B cell (primary cell): ENCODE results near the gene DKK3.

Experiments
- EZH2 ChIP-seq: IDR thresholded peaks from 2 replicates; pipeline ENCODE4 v1.6.1; 2012; ENCODE audit warnings: borderline replicate concordance, low read depth, mild to moderate bottlenecking, moderate library complexity, low read length; ENCODE audit not compliant: insufficient read depth, poor library complexity, severe bottlenecking
- TF ChIP-seq, protein P1 (sequence below): fragments of 200-600 bp; IDR thresholded peaks from one replicate; pipeline ENCODE4 v1.8.0; 2022; ENCODE audit warnings: antibody characterized with exemption, mild to moderate bottlenecking

DNA sequence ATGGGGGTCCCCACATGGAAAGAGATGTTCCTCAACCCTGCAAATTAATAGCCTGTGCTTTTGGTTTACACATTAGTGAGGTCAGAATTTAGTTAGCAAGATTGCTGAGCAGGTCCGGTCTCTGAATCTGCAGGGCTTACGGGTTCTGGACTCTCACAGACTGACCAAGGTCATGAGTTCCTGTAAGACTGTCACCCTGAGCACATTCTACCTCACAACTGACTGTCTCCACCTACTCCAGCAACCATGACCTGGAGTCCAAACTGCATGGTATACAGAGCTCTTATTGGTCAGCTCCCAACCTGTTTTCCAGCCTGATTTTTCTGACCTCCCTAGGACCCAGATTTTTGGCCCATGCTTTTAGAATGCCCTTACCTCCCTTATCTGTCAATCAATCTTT lies 28.2 kb downstream of the DKK3 start:
- TF ChIP-seq, protein P1, sequence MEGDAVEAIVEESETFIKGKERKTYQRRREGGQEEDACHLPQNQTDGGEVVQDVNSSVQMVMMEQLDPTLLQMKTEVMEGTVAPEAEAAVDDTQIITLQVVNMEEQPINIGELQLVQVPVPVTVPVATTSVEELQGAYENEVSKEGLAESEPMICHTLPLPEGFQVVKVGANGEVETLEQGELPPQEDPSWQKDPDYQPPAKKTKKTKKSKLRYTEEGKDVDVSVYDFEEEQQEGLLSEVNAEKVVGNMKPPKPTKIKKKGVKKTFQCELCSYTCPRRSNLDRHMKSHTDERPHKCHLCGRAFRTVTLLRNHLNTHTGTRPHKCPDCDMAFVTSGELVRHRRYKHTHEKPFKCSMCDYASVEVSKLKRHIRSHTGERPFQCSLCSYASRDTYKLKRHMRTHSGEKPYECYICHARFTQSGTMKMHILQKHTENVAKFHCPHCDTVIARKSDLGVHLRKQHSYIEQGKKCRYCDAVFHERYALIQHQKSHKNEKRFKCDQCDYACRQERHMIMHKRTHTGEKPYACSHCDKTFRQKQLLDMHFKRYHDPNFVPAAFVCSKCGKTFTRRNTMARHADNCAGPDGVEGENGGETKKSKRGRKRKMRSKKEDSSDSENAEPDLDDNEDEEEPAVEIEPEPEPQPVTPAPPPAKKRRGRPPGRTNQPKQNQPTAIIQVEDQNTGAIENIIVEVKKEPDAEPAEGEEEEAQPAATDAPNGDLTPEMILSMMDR = no peak
- no peak for TF ChIP-seq EZH2
